Measurements from ENCODE around the gene OSBPL5. TPM values are rescaled to one million over a fixed set of nuclear protein-coding genes. Genes with fewer than 3 reads are reported as not detected.

The OSBPL5 gene
- total RNA-seq, 1 donor: 49.7 TPM

DNA sequence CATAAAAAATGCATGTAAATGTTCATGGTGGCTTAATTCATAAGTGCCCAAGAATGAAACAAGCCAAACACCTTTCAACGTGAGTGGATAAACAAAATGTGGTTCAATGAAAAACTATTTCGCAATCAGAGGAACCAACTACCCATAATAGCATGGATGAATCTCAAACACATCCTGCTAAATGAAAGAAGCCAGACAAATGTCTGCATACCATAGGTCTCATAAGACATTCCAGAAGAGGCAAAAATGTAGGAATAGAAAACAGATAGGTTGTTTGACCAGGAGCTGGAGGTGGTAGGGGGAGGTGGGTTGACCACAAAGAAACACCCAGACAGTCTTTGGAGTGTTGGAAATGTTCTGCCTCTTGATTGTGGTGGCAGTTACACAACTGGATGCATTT is 13.2 kb upstream of the OSBPL5 start:
- DNase-seq (ENCODE audit: low read depth): peak; percentile 86
- TF ChIP-seq, protein P1, sequence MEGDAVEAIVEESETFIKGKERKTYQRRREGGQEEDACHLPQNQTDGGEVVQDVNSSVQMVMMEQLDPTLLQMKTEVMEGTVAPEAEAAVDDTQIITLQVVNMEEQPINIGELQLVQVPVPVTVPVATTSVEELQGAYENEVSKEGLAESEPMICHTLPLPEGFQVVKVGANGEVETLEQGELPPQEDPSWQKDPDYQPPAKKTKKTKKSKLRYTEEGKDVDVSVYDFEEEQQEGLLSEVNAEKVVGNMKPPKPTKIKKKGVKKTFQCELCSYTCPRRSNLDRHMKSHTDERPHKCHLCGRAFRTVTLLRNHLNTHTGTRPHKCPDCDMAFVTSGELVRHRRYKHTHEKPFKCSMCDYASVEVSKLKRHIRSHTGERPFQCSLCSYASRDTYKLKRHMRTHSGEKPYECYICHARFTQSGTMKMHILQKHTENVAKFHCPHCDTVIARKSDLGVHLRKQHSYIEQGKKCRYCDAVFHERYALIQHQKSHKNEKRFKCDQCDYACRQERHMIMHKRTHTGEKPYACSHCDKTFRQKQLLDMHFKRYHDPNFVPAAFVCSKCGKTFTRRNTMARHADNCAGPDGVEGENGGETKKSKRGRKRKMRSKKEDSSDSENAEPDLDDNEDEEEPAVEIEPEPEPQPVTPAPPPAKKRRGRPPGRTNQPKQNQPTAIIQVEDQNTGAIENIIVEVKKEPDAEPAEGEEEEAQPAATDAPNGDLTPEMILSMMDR (IDR thresholded peaks at IDR 0.05; ENCODE audit: insufficient read depth, low read depth, low read length): no peak
- H3K4me3 ChIP-seq (ENCODE audit: low read depth, low read length): no peak overlapping the region

DNA sequence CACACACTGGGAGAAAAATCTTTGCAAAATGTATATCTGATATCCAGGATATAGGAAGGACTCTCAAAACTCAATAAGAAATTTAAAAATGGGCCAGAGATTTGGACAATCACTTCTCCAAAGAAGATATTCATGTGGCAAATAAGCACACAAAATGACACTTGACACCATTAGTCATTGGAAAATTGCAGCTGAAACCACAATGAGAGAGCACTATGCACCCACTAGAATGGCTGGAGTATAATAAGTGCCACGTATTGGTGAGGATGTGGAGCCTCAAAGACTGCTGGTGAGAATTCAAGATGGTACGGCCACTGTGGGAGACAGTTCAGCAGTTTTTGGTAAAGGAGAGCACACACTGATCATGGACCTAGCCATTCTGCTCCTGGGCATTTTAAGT is 12.8 kb upstream of the OSBPL5 start:
- H3K4me3 ChIP-seq (ENCODE audit: low read depth, low read length): no peak overlapping the region
- TF ChIP-seq, protein P1 (IDR thresholded peaks at IDR 0.05; ENCODE audit: insufficient read depth, low read depth, low read length): no peak
- peak; percentile 28 for DNase-seq (ENCODE audit: low read depth)

DNA sequence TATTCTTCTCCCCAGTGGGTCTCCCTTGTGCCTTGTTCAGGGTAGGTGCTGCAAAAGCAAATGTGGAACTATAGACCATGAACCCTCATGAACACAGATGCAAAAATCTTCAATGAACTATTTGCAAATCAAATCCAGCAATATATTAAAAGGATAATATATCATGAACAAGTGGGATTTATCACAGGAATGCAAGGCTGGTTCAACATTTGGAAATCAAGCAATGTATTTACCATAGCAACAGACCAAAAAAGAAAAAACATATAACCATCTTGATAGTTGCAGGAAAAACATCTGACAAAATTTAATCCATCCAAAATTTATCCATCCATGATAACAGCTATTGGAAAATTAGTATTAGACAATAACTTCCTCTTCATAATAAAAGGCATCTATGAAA is 11.4 kb upstream of the OSBPL5 start:
- TF ChIP-seq, protein P1 (IDR thresholded peaks at IDR 0.05; ENCODE audit: insufficient read depth, low read depth, low read length): no peak
- DNase-seq (ENCODE audit: low read depth): no peak

DNA sequence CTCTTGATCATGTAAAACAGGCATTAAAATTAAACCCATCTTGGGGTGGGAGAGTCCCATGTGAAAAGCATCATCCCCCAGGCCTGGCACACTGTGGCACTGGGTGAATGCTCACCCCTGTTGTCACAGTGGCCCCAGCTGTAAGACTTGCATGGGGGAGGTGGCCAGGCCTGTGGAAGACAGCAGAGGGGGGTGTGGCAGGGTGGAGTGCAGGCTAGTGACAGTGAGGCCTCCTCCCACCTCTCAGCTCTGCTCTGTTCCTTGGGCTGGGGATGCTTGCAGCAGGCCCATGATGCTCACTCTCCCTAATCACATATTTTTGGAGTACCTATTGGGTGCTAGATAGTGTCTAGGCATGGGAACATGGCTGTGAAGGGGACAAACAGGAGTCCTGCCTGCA is 10.1 kb upstream of the OSBPL5 start:
- TF ChIP-seq, protein P1 (IDR thresholded peaks at IDR 0.05; ENCODE audit: insufficient read depth, low read depth, low read length): no peak
- no peak overlapping the region for H3K4me3 ChIP-seq (ENCODE audit: low read depth, low read length)
- DNase-seq (ENCODE audit: low read depth): no peak

More for the DNA sequence above, 11.4 kb upstream of the OSBPL5 start:
- no peak overlapping the region for H3K4me3 ChIP-seq (ENCODE audit: low read depth, low read length)

DNA sequence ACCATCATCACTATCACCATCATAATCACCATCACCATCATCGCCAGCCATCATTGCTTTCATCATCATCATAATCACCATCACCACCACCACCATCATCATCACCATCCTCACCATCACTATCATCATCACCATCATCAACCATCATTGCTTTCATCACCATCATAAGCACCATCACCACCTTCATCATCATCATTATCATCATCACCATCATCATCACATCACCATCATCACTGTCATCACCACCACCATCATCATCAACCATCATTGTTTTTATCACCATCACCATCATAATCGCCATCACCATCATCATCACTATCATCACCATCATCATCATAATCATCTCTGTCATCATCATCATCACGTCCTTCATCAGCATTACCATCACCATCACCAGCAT is 9.3 kb upstream of the OSBPL5 start:
- no peak for DNase-seq (ENCODE audit: low read depth)
- H3K4me3 ChIP-seq (ENCODE audit: low read depth, low read length): no peak overlapping the region
- TF ChIP-seq, protein P1 (IDR thresholded peaks at IDR 0.05; ENCODE audit: insufficient read depth, low read depth, low read length): no peak

DNA sequence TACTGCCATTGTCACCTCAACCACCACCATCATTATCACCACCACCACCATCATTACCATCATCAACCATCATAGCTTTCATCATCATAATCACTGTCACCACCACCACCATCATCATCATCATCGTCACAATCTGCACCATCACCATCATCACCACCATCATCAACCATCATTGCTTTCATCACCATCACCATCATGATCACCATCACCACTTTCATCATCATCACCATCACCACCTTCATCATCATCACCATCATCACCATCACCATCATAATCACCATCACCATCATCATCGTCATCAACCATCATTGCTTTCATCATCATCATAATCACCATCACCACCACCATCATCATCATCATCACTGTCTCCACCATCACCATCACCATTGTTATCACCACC is 8.7 kb upstream of the OSBPL5 start:
- H3K4me3 ChIP-seq (ENCODE audit: low read depth, low read length): no peak overlapping the region
- no peak for DNase-seq (ENCODE audit: low read depth)
- TF ChIP-seq, protein P1 (IDR thresholded peaks at IDR 0.05; ENCODE audit: insufficient read depth, low read depth, low read length): no peak

DNA sequence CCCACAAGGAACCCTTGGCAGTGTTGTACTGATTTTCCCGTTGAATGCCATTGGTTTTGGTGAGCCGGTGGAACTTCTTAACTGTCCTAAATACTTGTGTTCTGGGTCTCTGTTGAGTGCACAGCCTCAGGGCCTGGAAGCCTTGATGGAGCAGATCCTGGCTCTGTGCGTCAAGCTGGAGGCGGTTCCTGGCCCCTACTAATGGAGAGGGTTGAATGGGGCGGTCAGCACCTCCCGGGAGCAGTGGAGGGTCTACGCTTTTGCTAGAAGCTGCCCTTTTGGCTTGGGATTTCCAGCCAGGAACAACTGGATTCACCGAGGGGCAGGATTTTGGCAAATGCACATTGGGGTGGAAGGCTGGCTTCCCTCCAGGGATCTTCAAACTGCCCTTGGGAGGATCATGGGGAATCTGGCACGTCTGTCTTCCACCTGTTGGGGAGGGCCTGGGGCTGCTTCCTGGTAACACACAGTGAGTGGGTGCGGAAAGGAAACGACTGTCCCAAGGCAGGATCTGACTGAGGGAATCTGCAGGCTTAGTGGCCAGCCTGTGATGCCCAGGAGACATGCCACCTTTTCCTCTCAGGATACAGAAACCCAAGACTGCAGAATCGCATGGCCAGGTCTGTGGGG is 6.9 kb upstream of the OSBPL5 start:
- DNase-seq (ENCODE audit: low read depth): no peak
- TF ChIP-seq, protein P1 (IDR thresholded peaks at IDR 0.05; ENCODE audit: insufficient read depth, low read depth, low read length): no peak
- no peak overlapping the region for H3K4me3 ChIP-seq (ENCODE audit: low read depth, low read length)

All from fibroblast of villous mesenchyme (primary cell).